GM21447 (cell line): ENCODE measurements around the gene LRRC73.

Source experiments
- ATAC-seq: cut with Tn5 transposase; IDR thresholded peaks from one replicate; pipeline ENCODE4 v1.9.1; 2021; ENCODE audit not compliant: unreplicated experiment

The LRRC73 gene

GRCh38 chr6:43493833-43494232, 16.3 kb downstream of the LRRC73 start:
- no peak for ATAC-seq

DNA sequence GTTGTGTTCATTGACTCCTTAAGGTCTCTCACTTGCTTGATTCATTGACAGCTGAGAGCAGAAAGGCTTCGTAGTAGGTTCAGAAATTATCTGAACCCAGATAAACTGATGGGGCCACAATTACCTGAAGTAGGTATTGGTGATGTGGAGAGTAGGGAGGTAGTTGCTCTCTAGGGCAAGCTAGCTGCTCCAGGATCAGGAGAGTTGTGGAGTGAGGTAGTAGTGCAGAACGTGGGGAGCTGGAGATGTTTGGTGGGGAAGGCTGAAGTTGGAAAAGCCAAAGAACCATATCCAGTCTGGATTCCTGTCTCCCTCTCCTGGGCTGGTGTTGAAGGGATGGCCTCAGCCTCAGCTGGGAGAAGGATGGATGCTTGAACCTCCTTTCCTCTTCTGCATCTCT, 16.9 kb downstream of the LRRC73 start:
- no peak for ATAC-seq

- no peak for ATAC-seq
These were observed 17.5 kb downstream of the LRRC73 start for GRCh38 chr6:43492673-43493072.

- ATAC-seq, result no peak
These were observed 18.1 kb downstream of the LRRC73 start for GRCh38 chr6:43491750-43492661.

GRCh38 chr6:43490523-43490939, 19.6 kb downstream of the LRRC73 start:
- ATAC-seq, result no peak

- ATAC-seq, result no peak
These were observed 20.7 kb downstream of the LRRC73 start for GRCh38 chr6:43489277-43490072.

DNA sequence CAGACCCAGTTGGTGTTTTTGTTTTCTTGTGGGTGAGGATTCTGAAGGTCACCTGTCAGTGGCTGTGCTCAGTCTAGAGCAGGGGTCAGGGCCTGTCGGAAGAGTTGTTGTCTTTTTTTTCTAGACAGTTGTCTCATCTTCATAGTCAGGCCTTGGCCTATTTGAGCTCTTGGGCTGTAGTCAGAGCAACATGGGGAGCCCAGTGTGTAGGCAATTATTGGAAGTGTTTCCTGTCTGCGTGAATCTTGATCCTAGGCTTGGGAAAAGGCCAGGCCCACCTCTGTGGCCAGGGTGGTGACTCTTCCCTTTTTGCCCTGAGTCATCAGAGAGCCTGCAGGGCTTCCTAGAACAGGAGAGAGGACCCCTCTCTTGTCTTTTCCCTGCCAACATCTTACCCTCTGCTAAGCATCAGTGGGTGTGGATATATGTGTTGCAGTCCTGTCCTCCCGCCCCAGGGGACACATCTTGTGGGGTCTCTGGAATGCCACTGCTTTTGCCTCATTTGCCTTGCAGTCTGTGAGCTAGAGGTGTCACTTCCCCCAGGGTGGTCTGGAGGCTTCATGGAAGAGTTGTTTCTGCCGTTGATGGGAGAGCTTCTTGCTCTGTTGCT, 21.4 kb downstream of the LRRC73 start:
- ATAC-seq, result no peak

GRCh38 chr6:43481591-43482236, 28.4 kb downstream of the LRRC73 start:
- ATAC-seq, result no peak

GRCh38 chr6:43481075-43481474, 29.1 kb downstream of the LRRC73 start:
- ATAC-seq, result no peak

- no peak for ATAC-seq
These were observed 32.2 kb downstream of the LRRC73 start for GRCh38 chr6:43478008-43478372.

GRCh38 chr6:43477235-43478007, 32.7 kb downstream of the LRRC73 start, which contains the start of gene TJAP1:
Gene TJAP1, plus strand, starts transcription at chr6:43477570. Its CDS starts 21,432 bp downstream, at chr6:43499002.
- peak; percentile 90 for ATAC-seq

GRCh38 chr6:43476746-43477145, 33.4 kb downstream of the LRRC73 start:
- ATAC-seq, result no peak

DNA sequence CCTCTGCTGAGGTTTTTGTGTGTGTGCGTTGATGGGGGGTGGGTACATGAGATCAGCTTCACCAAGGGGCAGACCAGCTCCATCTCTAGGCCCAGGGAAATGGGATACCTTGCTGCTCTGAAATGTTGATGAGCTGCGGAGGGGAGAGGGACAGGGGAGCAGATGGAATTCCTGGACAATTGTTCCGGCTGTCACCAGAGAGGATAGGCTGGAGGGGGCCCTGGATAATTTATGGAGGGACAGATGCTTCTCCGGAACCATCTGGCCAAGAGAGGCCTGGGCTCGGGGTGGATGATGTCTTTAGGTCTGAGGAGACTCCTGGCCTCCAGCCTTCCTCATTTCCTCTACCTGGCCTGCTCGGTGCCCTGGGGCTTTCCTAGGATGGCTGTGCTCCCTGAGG, 34.6 kb downstream of the LRRC73 start:
- ATAC-seq, result no peak

GRCh38 chr6:43472515-43472914, 37.6 kb downstream of the LRRC73 start:
- ATAC-seq, result no peak

GRCh38 chr6:43471399-43471798, 38.7 kb downstream of the LRRC73 start:
- no peak for ATAC-seq

DNA sequence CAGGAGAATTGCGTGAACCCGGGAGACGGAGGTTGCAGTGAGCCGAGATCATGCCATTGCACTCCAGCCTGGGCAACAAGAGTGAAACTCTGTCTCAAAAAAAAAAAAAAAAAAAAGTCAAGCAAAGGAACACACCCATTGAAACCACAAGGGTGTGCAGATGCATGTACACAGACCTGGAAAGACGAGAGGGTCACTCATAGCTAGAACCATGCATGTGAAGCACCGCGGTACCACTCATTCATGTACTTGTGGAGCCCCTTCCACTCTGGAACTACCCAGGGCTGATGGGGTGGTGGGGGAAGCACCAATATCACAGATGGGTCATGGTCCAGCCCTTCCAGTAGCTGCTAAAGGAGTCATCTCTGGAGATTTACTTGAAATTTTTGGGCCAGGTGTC, 40.2 kb downstream of the LRRC73 start:
- no peak for ATAC-seq

DNA sequence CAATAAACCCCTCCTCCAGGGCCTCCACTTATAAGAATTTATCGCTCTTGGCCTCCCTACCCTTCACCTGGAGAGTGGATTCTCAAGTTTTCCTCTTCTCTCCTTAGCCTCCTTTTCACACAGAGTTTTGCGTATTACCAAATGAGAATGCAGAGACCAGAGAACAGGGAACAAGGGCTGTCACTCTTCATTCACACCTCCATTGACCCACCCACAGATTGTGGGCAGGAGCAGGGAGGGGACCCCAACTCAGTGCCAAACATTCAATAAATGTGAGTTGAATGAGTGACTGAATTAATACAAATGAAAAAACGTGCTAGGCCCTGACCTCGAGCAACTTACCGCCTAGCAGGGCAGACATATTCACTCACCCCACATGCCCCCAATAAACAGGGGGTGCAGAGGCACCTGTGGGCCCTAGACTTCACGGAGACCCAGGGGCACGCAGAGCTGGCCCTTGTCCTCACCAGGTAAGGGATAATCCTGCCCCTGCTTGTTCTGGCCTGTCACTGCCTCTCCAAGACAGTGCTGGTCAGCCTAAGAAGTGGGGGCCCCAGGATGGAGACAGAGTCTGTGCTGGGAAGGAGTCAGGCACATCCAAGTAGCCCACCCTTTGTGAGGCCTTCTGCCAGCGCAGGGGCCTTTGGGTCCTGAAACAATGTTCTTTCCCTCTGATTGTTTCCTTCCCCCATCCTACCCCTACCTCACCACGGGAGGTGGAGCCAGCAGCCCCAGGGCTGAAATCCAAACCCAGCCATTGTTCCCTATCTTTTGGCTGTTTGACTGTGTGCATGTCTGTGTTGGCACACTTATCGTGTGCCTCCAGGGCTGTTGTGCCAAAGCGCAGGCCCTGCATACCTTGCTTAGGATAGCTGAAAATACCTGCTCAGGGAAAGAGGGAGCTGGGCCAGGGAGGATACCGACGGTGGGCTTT, 41.1 kb downstream of the LRRC73 start:
- ATAC-seq, result no peak

DNA sequence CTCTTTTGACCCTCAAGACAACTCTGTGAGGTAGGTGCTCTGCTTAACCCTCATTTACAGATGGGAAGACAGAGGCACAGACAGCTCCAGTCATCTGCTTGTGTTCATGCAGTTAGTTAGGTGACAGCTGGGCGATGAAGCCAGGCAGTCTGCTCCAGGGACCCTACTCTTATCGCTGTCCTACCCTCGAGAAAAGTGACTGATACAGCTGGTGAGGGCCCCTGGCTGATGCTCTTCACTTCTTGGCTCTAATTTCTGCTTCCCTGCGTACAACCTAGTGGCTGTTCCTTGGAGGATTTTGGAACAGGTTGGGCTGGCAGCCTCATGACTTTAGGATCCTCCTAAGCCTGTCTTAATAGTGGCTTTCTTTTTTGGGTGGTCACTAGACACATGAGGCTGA, 41.9 kb downstream of the LRRC73 start:
- no peak for ATAC-seq

GRCh38 chr6:43467752-43468151, 42.4 kb downstream of the LRRC73 start:
- no peak for ATAC-seq
